ENCODE measurements around the gene IRF5.
"Not testable (repeated sequence)": the region's sequence is repeated elsewhere in the genome, so short reads cannot be mapped to it uniquely, and the experiment has no call there.

The IRF5 gene

DNA sequence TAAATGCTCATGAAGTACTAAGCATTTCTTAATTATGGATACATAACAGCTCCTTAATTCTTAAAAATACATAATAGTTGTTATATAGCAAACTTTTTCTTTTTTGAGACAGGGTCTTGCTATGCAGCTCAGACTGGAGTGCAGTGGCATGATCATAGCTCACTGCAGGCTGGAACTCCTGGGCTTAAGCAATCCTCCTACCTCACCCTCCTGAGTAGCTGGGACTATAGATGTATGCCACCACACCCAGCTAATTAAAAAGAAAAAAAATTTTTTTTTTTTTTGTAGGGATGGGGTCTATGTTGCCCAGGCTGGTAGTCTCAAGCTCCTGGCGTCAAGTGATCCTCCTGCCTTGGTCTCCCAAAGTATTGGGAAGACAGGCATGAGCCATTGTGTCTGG, 30.9 kb downstream of the IRF5 start:
- no peak for DNase-seq (ENCODE audit: low read depth)

DNA sequence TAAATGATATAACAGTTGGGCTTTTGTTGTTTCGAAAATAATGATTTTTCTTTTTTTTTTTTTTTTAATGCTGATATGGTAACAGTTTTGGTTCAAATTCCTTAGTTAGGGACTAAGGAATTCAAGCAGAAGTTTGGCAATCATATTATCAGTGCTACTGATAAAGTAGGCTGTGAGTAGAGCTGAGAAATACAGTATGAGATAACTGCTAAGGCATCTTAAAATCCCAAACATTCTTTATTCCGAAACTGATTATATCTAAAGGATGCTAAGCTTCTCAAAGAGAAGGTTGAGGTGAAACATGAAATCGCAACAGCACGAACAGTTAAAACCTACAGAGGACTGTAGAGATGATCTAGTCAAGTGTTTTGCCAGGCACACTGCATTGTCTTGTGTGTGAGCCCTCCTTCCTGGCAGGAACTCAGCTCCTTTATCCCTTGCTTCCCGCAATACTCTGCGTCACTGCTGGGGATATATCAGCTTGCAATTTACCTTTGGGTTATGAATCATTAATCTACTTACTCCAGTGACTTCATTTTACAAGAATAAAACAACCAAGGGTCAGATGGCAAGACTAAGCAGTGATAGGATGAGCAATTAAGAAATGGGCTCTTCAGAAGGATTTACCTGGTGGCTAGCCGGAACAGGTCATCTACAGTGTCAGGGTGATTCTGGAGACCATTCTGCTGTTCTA, 36.7 kb downstream of the IRF5 start:
- no peak for DNase-seq (ENCODE audit: low read depth)

DNA sequence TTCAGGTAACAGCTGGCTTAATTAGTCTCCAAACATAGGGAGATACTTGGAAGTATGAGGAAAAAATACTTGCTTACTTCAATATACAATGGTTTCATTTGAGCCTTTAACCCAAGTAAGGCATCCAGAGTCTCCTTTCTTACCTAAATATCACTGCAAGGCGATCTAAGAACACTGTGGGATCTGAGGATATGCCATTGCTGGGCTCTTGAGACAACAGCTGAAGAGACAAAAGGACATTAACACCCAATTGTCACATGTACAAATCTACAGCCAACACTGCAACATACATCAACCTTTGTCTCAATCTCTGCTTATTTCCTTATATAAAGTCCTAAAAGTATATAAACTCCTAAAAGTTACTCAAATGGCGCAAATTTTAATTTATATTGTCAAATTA, 44.4 kb downstream of the IRF5 start:
- DNase-seq (ENCODE audit: low read depth), result no peak

DNA sequence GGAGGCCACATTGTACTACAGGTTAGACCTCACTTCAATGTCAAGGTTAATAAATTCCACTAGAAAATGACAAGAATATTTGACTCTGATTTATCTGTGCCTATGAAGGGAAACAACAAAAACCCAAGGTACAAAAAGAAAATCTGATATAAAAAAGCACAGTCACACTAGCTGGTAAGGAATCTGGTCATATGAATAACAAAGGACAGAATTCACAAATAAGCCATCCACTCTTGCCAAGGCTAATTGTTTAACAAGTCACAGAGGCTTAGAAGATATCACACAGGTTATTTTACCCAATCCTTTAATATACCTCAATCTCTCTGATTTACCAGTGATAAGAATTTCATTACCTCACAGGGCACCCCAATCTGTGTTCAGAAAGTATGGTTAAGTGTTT, 47.9 kb downstream of the IRF5 start:
- no peak for DNase-seq (ENCODE audit: low read depth)

DNA sequence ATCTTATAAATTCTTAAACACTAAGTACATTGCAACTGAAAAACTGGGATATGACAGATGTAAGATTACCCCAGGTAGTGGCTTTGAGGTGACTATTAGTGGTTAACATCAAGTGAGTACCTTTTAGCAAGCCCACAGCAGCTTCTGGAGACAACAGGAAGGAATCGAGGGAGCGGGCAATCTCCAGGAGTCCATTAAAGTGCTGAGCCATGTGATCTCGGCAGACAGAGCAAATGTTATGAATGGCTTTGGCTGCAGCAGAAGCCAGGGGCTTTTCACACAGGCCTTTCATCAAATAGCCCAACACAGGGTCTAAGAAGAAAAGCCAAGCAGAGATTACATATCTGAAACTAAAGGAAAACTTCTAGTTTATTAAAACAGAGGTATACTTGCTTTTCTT, 48.9 kb downstream of the IRF5 start:
- DNase-seq (ENCODE audit: low read depth), result no peak

DNA sequence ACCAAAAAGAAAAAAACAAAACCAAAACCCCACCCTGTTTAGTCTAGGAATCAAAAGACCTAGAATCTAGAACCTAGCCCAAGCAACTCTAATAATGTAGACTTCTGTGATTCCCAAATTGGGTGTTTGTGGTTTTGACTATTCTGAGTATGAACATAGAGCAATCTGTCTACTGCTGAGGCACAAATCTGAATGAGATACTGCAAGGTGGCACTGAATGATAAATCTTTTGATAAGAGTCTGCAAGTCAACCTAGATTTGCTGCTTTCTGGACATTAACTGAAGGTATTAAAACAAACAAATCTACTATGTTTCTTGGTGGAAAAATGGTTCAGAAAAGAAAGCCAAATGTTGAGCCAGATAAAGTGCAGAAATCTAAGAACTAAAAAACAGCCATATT, 50.6 kb downstream of the IRF5 start:
- DNase-seq (ENCODE audit: low read depth), result no peak

DNA sequence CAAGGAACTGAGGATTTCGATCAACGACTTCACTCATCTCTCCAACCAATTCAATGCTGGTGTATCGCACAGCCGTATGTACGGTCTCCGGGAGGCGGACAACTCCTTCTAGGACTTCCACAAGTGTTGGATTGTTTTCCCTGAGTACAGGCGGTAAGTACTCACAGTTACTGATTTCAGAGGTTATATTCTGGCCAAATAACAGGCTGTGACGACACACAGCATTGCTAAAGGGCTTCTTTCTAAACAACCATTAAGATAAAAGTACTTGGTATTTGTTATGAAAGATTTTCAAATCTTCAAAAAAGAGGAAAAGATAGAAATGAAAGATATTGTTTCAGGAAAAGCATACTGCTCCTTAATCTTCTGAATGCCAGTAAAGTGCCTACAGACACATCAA, 52.2 kb downstream of the IRF5 start:
- DNase-seq (ENCODE audit: low read depth), result no peak

DNA sequence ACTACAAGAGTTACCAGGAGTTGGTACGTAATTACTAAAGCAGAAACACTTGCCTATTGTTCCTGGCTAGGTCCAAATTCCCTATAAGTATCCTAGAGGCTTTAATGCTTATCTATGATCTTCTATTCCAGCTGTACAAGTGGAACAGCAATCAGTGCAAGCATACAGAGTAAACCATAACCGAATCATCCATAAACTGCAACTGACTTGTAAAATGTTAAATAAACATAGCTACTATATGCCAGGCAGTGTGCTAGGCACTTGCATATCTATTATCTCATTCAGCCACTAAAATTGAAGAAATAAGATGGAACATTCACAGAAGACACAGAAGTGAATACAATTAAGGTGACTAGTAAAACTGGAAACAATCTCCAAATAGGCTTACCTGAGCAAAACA, 55.7 kb downstream of the IRF5 start:
- no peak for DNase-seq (ENCODE audit: low read depth)

DNA sequence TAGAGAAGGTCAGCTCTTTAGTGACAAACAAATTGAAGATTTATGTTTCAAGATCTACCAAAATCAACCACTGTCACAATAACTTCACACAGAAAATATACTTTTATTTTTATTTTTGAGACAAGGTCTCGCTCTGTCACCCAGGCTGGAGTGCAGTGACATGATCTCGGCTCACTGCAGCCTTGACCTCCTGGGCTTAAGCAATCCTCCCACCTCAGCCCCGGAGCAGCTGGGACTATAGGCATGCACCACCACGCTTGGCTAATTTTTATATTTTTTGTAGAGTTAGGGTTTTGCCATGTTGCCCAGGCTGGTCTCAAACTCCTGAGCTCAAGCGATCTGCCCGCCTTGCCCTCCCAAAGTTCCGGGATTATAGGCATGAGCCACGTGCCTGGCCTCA, 56.8 kb downstream of the IRF5 start:
- not testable (repeated sequence) for DNase-seq (ENCODE audit: low read depth)

DNA sequence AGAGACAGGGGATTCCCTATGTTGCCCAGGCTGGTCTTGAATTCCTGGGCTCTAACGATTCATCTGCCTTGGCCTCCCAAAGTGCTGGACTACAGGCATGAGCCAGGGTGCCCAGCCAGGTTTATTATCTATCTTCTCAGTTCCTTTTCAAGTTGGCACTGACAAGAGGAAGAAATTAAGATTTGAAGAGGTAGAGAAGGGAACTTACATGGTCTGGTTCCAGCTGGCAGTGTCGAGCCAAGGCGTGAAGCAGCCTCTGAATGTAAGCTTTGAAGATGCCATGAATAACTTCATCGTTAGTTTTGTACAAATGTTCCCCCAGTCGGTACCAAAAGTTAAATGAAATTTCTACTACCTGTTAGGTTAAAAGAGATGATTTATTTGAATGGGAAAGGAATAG, 59.5 kb downstream of the IRF5 start:
- DNase-seq (ENCODE audit: low read depth), result no peak
